MM.1S (cell line): ENCODE data around the gene GNG11.

Experiments
- DNase-seq: peaks from one replicate; pipeline ENCODE4 v3.0.0-alpha.2; 2015
- H2AFZ ChIP-seq: fragments of 300-600 bp; sonication (generic); 2 replicates; pipeline ENCODE4 v1.6.0; 2016; ENCODE audit warnings: antibody characterized with exemption, low read length
- H3F3A ChIP-seq: fragments of 300-600 bp; sonication (generic); 2 replicates; pipeline ENCODE4 v1.6.1; 2016; ENCODE audit warnings: mild to moderate bottlenecking, antibody characterized with exemption, low read length, moderate library complexity, mixed read lengths; ENCODE audit not compliant: insufficient read depth
- H3K27ac ChIP-seq: fragments of 300-600 bp; sonication (generic); 2 replicates; pipeline ENCODE4 v1.5.1; 2016; ENCODE audit warnings: mild to moderate bottlenecking, low read length
- H3K27me3 ChIP-seq: fragments of 300-600 bp; sonication (generic); replicated peaks from 2 replicates; pipeline ENCODE4 v1.6.0; 2016; ENCODE audit warnings: low read length; ENCODE audit not compliant: insufficient read depth
- H3K36me3 ChIP-seq: fragments of 300-600 bp; sonication (generic); replicated peaks from 2 replicates; pipeline ENCODE4 v1.6.1; 2016; ENCODE audit warnings: mild to moderate bottlenecking, low read length, mixed read lengths; ENCODE audit not compliant: insufficient read depth
- H3K4me1 ChIP-seq: fragments of 300-600 bp; sonication (generic); 2 replicates; pipeline ENCODE4 v1.6.1; 2016; ENCODE audit warnings: low read length, mixed read lengths
- H3K4me2 ChIP-seq: fragments of 300-600 bp; sonication (generic); 2 replicates; pipeline ENCODE4 v1.6.0; 2016; ENCODE audit warnings: low read depth, low read length
- H3K4me3 ChIP-seq: fragments of 300-600 bp; sonication (generic); 2 replicates; pipeline ENCODE4 v1.5.1; 2016; ENCODE audit warnings: low read length, mixed read lengths
- H3K79me2 ChIP-seq: fragments of 300-600 bp; sonication (generic); 2 replicates; pipeline ENCODE4 v1.6.1; 2016; ENCODE audit warnings: mixed run types, low read length, mixed read lengths
- H3K9ac ChIP-seq: fragments of 300-600 bp; sonication (generic); 2 replicates; pipeline ENCODE4 v1.6.1; 2016; ENCODE audit warnings: low read length, mixed read lengths
- H3K9me2 ChIP-seq: fragments of 300-600 bp; sonication (generic); replicated peaks from 2 replicates; pipeline ENCODE4 v1.6.1; 2016; ENCODE audit warnings: mild to moderate bottlenecking, low read length, mixed read lengths; ENCODE audit not compliant: insufficient read depth
- H3K9me3 ChIP-seq: fragments of 300-600 bp; sonication (generic); replicated peaks from 2 replicates; pipeline ENCODE4 v1.6.1; 2016; ENCODE audit warnings: mild to moderate bottlenecking, low read length, mixed read lengths; ENCODE audit not compliant: insufficient read depth
- H4K20me1 ChIP-seq: fragments of 300-600 bp; sonication (generic); 2 replicates; pipeline ENCODE4 v1.6.1; 2016; ENCODE audit warnings: mild to moderate bottlenecking, low read length, moderate library complexity, mixed read lengths; ENCODE audit not compliant: insufficient read depth
- CTCF ChIP-seq: fragments of 300-600 bp; sonication (generic); IDR thresholded peaks from 2 replicates; pipeline ENCODE4 v1.5.1; 2016; ENCODE audit warnings: antibody characterized with exemption, low read length, mixed read lengths
- EZH2 ChIP-seq: fragments of 300-600 bp; sonication (generic); optimal IDR thresholded peaks from 2 replicates; pipeline ENCODE3; 2017; ENCODE audit warnings: low read depth, mild to moderate bottlenecking, antibody characterized with exemption, low read length, mixed read lengths
- EZH2phosphoT487 ChIP-seq: fragments of 300-600 bp; sonication (generic); IDR thresholded peaks from 2 replicates; pipeline ENCODE4 v1.6.1; 2018; ENCODE audit warnings: antibody characterized with exemption, low read length

Gene GNG11

GRCh38 chr7:93923942-93924341 is 2.4 kb downstream of the GNG11 start:
- H3K79me2 ChIP-seq: no peaks in the 10 kb centered on the region
- H3K9ac ChIP-seq: no peak overlapping the region
- H2AFZ ChIP-seq: no peak overlapping the region
- no peaks in the 10 kb centered on the region for H3K27me3 ChIP-seq
- H3K4me2 ChIP-seq: no peak overlapping the region
- H4K20me1 ChIP-seq: no peaks in the 10 kb centered on the region
- H3K27ac ChIP-seq: no peak overlapping the region
- H3K36me3 ChIP-seq: no peaks in the 10 kb centered on the region
- no peaks in the 10 kb centered on the region for H3K4me1 ChIP-seq
- no peak overlapping the region for H3K4me3 ChIP-seq
- no peaks in the 10 kb centered on the region for H3K9me2 ChIP-seq
- no peaks in the 10 kb centered on the region for H3F3A ChIP-seq
- no peak for DNase-seq
- no peaks in the 10 kb centered on the region for H3K9me3 ChIP-seq
- TF ChIP-seq EZH2: no peak
- TF ChIP-seq EZH2phosphoT487: no peak
- TF ChIP-seq CTCF: no peak

DNA sequence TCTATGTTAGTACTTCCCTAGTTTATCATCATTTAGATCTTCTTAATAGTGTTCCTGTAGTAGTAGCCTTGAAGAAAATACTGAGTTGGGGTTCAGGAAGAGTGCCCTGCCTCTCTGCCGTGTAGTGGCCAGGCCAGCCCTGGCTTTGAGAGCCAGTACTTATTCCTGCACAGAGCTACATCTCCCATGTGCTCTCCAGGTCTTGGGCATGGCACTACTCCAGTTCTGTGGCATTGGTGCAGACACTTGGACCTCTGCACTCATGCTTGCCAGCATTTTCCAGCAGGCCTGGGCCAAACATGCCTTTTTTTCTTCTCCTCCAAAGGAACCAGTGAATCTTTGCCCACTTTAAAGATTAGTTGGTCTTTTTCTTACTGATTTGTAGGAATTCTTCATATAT is 5.3 kb downstream of the GNG11 start:
- no peaks in the 10 kb centered on the region for H3K9me2 ChIP-seq
- no peak overlapping the region for H3K4me3 ChIP-seq
- H2AFZ ChIP-seq: no peak overlapping the region
- no peaks in the 10 kb centered on the region for H4K20me1 ChIP-seq
- no peaks in the 10 kb centered on the region for H3F3A ChIP-seq
- no peak overlapping the region for H3K27ac ChIP-seq
- no peaks in the 10 kb centered on the region for H3K36me3 ChIP-seq
- H3K79me2 ChIP-seq: no peaks in the 10 kb centered on the region
- H3K4me2 ChIP-seq: no peak overlapping the region
- TF ChIP-seq EZH2 (no peak), CTCF (no peak), EZH2phosphoT487 (no peak)
- no peak overlapping the region for H3K9ac ChIP-seq
- no peaks in the 10 kb centered on the region for H3K27me3 ChIP-seq
- no peak for DNase-seq
- no peaks in the 10 kb centered on the region for H3K4me1 ChIP-seq
- no peaks in the 10 kb centered on the region for H3K9me3 ChIP-seq

DNA sequence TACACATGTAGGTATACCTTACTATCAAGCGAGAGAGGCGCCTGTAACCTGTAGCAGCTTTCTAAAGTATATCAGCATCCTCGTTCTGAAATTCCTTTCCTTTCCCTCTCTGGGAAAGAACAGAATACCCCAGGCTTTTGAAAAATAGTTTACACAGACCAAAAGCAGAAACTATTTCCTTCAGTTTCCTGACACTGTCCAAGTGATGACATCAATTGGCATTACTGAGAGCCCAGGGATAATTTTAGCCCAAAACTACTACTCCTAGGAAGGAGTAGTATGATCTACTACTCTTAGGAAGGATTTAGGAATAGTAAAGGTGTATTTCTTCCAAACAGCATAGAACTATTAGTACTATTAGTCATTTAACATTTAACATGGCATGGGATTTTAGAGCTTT is 6.0 kb downstream of the GNG11 start:
- no peaks in the 10 kb centered on the region for H3K27me3 ChIP-seq
- no peaks in the 10 kb centered on the region for H3K79me2 ChIP-seq
- no peaks in the 10 kb centered on the region for H3K36me3 ChIP-seq
- no peaks in the 10 kb centered on the region for H3K4me1 ChIP-seq
- TF ChIP-seq EZH2: no peak
- TF ChIP-seq CTCF: no peak
- no peak for TF ChIP-seq EZH2phosphoT487
- H3K27ac ChIP-seq: no peak overlapping the region
- H3K9me2 ChIP-seq: no peaks in the 10 kb centered on the region
- DNase-seq: no peak
- H2AFZ ChIP-seq: no peak overlapping the region
- no peak overlapping the region for H3K9ac ChIP-seq
- no peak overlapping the region for H3K4me2 ChIP-seq
- no peak overlapping the region for H3K4me3 ChIP-seq
- H3K9me3 ChIP-seq: no peaks in the 10 kb centered on the region
- no peaks in the 10 kb centered on the region for H4K20me1 ChIP-seq
- H3F3A ChIP-seq: no peaks in the 10 kb centered on the region

GRCh38 chr7:93931655-93932054 is 10.1 kb downstream of the GNG11 start:
- Histone ChIP-seq H3K27ac (no peak overlapping the region), H3K9me3 (no peaks in the 10 kb centered on the region), H3K27me3 (no peaks in the 10 kb centered on the region), H2AFZ (no peak overlapping the region), H3K4me2 (no peak overlapping the region), H3K36me3 (no peaks in the 10 kb centered on the region), H3K79me2 (no peaks in the 10 kb centered on the region), H4K20me1 (no peaks in the 10 kb centered on the region), H3K4me3 (no peak overlapping the region), H3K4me1 (no peaks in the 10 kb centered on the region), H3K9me2 (no peaks in the 10 kb centered on the region), H3F3A (no peaks in the 10 kb centered on the region), H3K9ac (no peak overlapping the region)
- TF ChIP-seq CTCF (no peak), EZH2 (no peak), EZH2phosphoT487 (no peak)
- no peak for DNase-seq
